GM10248 (cell line): Measurements from ENCODE around the gene FANCC.

ENCODE experiments used
- CTCF ChIA-PET: fragments of 300-600 bp; sonication (Branson Sonifier 250); formaldehyde crosslinking; extraction: SDS; loops from one replicate; lab custom pipeline; 2021; ENCODE audit warnings: antibody characterized with exemption; lab: Yijun Ruan, JAX
- POLR2A ChIA-PET: fragments of 350-650 bp; sonication (Branson Sonifier 250); formaldehyde crosslinking; extraction: SDS; loops from one replicate; lab custom pipeline; 2020; ENCODE audit warnings: antibody characterized with exemption; lab: Yijun Ruan, JAX
- DNase-seq: peaks from one replicate; pipeline ENCODE4 v3.0.0; 2012; ENCODE audit errors: extremely low spot score
- CTCF ChIP-seq: IDR thresholded peaks from 2 replicates; pipeline ENCODE4 v1.5.1; 2012; ENCODE audit warnings: mild to moderate bottlenecking, low read depth; ENCODE audit errors: extremely low read depth, missing control alignments, control extremely low read depth

Gene FANCC

GRCh38 chr9:95067057-95067456, 250.5 kb downstream of the FANCC start:
- no peak for DNase-seq
- CTCF ChIA-PET = interaction anchor here (1.2 kb wide), 1 partner anchor 386 kb away, joined by 4 read pairs; no protein-coding TSS in a partner anchor
- TF ChIP-seq CTCF = no peak
- POLR2A ChIA-PET = no interaction called here

- DNase-seq = no peak
- TF ChIP-seq CTCF = no peak
- CTCF ChIA-PET = interaction anchor here (1.3 kb wide), 1 partner anchor 62 kb away, joined by 4 read pairs; no protein-coding TSS in a partner anchor
- POLR2A ChIA-PET = no interaction called here
Measured at GRCh38 chr9:95065224-95065623, 252.3 kb downstream of the FANCC start.

GRCh38 chr9:95063300-95063699, 254.2 kb downstream of the FANCC start:
- TF ChIP-seq CTCF = no peak
- ChIA-PET POLR2A (no interaction called here), CTCF (interaction anchor here (0.9 kb wide), 1 partner anchor 67 kb away, joined by 3 read pairs; no protein-coding TSS in a partner anchor)
- DNase-seq = no peak

GRCh38 chr9:95062596-95063065, 254.9 kb downstream of the FANCC start:
- ChIA-PET POLR2A (no interaction called here), CTCF (no interaction called here)
- TF ChIP-seq CTCF = no peak
- no peak for DNase-seq

GRCh38 chr9:95061916-95062595, 255.5 kb downstream of the FANCC start:
- no peak for TF ChIP-seq CTCF
- no peak for DNase-seq
- CTCF ChIA-PET = interaction anchor here (1.2 kb wide), 1 partner anchor 18 kb away, joined by 3 read pairs; no protein-coding TSS in a partner anchor
- POLR2A ChIA-PET = no interaction called here

- ChIA-PET POLR2A (no interaction called here), CTCF (interaction anchor here (1.2 kb wide), 1 partner anchor 17 kb away, joined by 3 read pairs; no protein-coding TSS in a partner anchor)
- no peak for DNase-seq
- TF ChIP-seq CTCF = no peak
Measured at GRCh38 chr9:95060916-95061315, 256.6 kb downstream of the FANCC start.
